ENCODE results near the gene ITGA11. TPM values are rescaled to one million over a fixed set of nuclear protein-coding genes. Genes with fewer than 3 reads are reported as not detected.

Gene ITGA11
- total RNA-seq, 2 donors from 2014 or later: 246 to 360 TPM

- TF ChIP-seq CTCF (IDR thresholded peaks at IDR 0.05): peak; percentile 16
- no peak for DNase-seq (ENCODE audit: low spot score)
- peak; percentile 30 for ATAC-seq (ENCODE audit: insufficient number of reproducible peaks, low FRiP score, low read depth)
- peak overlapping the region; percentile 84 to 94 for H3K27ac ChIP-seq
- peaks cover 6 to 54% of the 10 kb centered on the region in 2 donors for H3K4me1 ChIP-seq (ENCODE audit: control insufficient read depth in 1 of 2, low read depth in 2 of 2)
- H3K27me3 ChIP-seq (replicated peaks; ENCODE audit: insufficient read depth): no peaks in the 10 kb centered on the region
- no peaks in the 10 kb centered on the region for H3K9me3 ChIP-seq
- H3K4me3 ChIP-seq: peak overlapping the region; percentile 83
- no peaks in the 10 kb centered on the region for H3K36me3 ChIP-seq
Measured at GRCh38 chr15:68431037-68431791, 749 bp downstream of the ITGA11 start.

GRCh38 chr15:68430471-68431036, 1.4 kb downstream of the ITGA11 start:
- peak overlapping the region; percentile 84 to 94 for H3K27ac ChIP-seq
- H3K36me3 ChIP-seq: no peaks in the 10 kb centered on the region
- DNase-seq (ENCODE audit: low spot score) (no peak), ATAC-seq (ENCODE audit: insufficient number of reproducible peaks, low FRiP score, low read depth) (no peak)
- H3K9me3 ChIP-seq: no peaks in the 10 kb centered on the region
- H3K4me1 ChIP-seq (ENCODE audit: control insufficient read depth in 1 of 2, low read depth in 2 of 2): peaks cover 8 to 60% of the 10 kb centered on the region in 2 donors
- peak overlapping the region; percentile 83 for H3K4me3 ChIP-seq
- no peaks in the 10 kb centered on the region for H3K27me3 ChIP-seq (replicated peaks; ENCODE audit: insufficient read depth)
- TF ChIP-seq CTCF (IDR thresholded peaks at IDR 0.05): no peak

GRCh38 chr15:68429691-68430470, 2.1 kb downstream of the ITGA11 start:
- H3K27ac ChIP-seq: peak overlapping the region; percentile 84 to 94
- H3K9me3 ChIP-seq: no peaks in the 10 kb centered on the region
- no peaks in the 10 kb centered on the region for H3K36me3 ChIP-seq
- H3K4me1 ChIP-seq (ENCODE audit: control insufficient read depth in 1 of 2, low read depth in 2 of 2): peaks cover 12 to 67% of the 10 kb centered on the region in 2 donors
- DNase-seq (ENCODE audit: low spot score): no peak
- no peak for TF ChIP-seq CTCF (IDR thresholded peaks at IDR 0.05)
- ATAC-seq (ENCODE audit: insufficient number of reproducible peaks, low FRiP score, low read depth): no peak
- H3K27me3 ChIP-seq (replicated peaks; ENCODE audit: insufficient read depth): no peaks in the 10 kb centered on the region
- peak overlapping the region; percentile 83 for H3K4me3 ChIP-seq

GRCh38 chr15:68428431-68428940, 3.5 kb downstream of the ITGA11 start:
- Histone ChIP-seq H3K36me3 (no peaks in the 10 kb centered on the region), H3K4me1 (ENCODE audit: control insufficient read depth in 1 of 2, low read depth in 2 of 2) (peaks cover 13 to 76% of the 10 kb centered on the region in 2 donors), H3K27ac (peak overlapping the region; percentile 47 to 84), H3K9me3 (no peaks in the 10 kb centered on the region), H3K4me3 (no peak overlapping the region), H3K27me3 (replicated peaks; ENCODE audit: insufficient read depth) (no peaks in the 10 kb centered on the region)
- no peak for TF ChIP-seq CTCF (IDR thresholded peaks at IDR 0.05)
- ATAC-seq (ENCODE audit: insufficient number of reproducible peaks, low FRiP score, low read depth) (no peak), DNase-seq (ENCODE audit: low spot score) (no peak)

DNA sequence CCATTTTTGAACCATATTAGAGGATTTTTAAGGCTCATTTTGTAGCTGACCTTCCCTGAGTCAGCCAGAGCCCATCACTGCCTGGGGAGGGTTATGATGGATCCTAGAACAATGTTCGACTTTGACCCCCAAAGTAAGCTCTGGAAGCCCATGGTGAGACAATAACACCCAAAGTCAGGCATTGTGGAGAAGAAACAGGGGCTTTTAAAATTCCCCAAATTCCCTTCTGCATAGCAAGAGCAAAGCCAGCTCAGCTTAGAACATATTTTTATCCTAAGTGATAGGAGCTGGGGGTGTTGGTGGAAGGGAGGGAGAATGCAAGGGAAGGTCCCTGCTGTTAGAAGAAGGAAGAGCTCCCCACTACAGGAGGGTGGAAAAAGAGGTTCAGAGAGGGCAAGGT, 4.0 kb downstream of the ITGA11 start:
- Histone ChIP-seq H3K9me3 (no peaks in the 10 kb centered on the region), H3K27me3 (replicated peaks; ENCODE audit: insufficient read depth) (no peaks in the 10 kb centered on the region), H3K27ac (peak overlapping the region; percentile 47 to 84), H3K36me3 (no peaks in the 10 kb centered on the region), H3K4me3 (no peak overlapping the region), H3K4me1 (ENCODE audit: control insufficient read depth in 1 of 2, low read depth in 2 of 2) (peaks cover 13 to 79% of the 10 kb centered on the region in 2 donors)
- DNase-seq (ENCODE audit: low spot score): no peak
- no peak for TF ChIP-seq CTCF (IDR thresholded peaks at IDR 0.05)
- no peak for ATAC-seq (ENCODE audit: insufficient number of reproducible peaks, low FRiP score, low read depth)
